Coronary artery (tissue), 2 donors: Measurements from ENCODE around the gene ZNF668.
A peak's percentile ranks its signal among the peaks of the same experiment; 100 is the strongest.

Experiments used
- DNase-seq: peaks from one replicate; pipeline ENCODE4 v3.0.0-alpha.2; 2017; ENCODE audit warnings: low spot score
- H3K27ac ChIP-seq, 2 donors: fragments of 200-600 bp; sonication (generic); one replicate each; pipeline ENCODE4 v1.5.1; 2016 to 2019
- H3K4me3 ChIP-seq: fragments of 200-600 bp; sonication (generic); 2 replicates; pipeline ENCODE4 v1.5.1; 2016; ENCODE audit warnings: mild to moderate bottlenecking, moderate library complexity
- CTCF ChIP-seq: fragments of 200-600 bp; sonication (generic); IDR thresholded peaks from one replicate; pipeline ENCODE4 v1.5.1; 2019; ENCODE audit warnings: antibody characterized with exemption

Gene ZNF668

GRCh38 chr16:31113121-31114120 lies 39.4 kb upstream of the ZNF668 start:
- DNase-seq = no peak
- TF ChIP-seq CTCF = no peak
- no peak overlapping the region for H3K4me3 ChIP-seq
- H3K27ac ChIP-seq = peak overlapping the region in 1 of 2 donors; percentile 60

GRCh38 chr16:31112711-31113110 lies 38.7 kb upstream of the ZNF668 start:
- no peak for DNase-seq
- TF ChIP-seq CTCF = no peak
- Histone ChIP-seq H3K4me3 (no peak overlapping the region), H3K27ac (peak overlapping the region in 1 of 2 donors; percentile 60)

- H3K27ac ChIP-seq = no peak overlapping the region
- no peak overlapping the region for H3K4me3 ChIP-seq
- no peak for TF ChIP-seq CTCF
- no peak for DNase-seq
These were observed 37.9 kb upstream of the ZNF668 start for GRCh38 chr16:31111881-31112466.

- H3K4me3 ChIP-seq = no peak overlapping the region
- TF ChIP-seq CTCF = no peak
- DNase-seq = no peak
- H3K27ac ChIP-seq = no peak overlapping the region
These were observed 36.3 kb upstream of the ZNF668 start for GRCh38 chr16:31110106-31111034.

- no peak for TF ChIP-seq CTCF
- peak overlapping the region; percentile 76 for H3K4me3 ChIP-seq
- H3K27ac ChIP-seq = peak overlapping the region in 1 of 2 donors; percentile 87
- no peak for DNase-seq
These were observed 35.6 kb upstream of the ZNF668 start for GRCh38 chr16:31109622-31110021.

- Histone ChIP-seq H3K27ac (peak overlapping the region; percentile 83 to 87), H3K4me3 (peak overlapping the region; percentile 76)
- no peak for TF ChIP-seq CTCF
- DNase-seq = no peak
These were observed 34.9 kb upstream of the ZNF668 start for GRCh38 chr16:31108794-31109558.
